ENCODE measurements around the gene CHAF1A.

Gene CHAF1A

DNA sequence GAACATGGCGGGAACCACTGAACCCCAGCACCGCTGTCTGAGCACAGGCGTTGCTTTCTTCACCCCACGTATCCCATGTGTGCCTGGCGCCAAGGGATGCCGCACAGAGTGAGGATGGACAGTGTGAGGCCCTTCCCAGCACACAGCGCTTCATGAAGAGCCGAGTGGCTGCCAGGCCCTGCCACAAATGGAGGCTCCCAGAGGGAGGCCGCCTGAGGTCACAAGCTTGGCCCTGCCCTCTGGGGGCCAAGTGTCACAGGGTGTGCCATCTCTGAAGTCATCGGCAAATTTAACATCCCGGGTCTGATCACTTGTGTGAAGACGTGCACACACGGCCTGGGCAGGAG is 34.7 kb upstream of the CHAF1A start:
- no peak for DNase-seq

DNA sequence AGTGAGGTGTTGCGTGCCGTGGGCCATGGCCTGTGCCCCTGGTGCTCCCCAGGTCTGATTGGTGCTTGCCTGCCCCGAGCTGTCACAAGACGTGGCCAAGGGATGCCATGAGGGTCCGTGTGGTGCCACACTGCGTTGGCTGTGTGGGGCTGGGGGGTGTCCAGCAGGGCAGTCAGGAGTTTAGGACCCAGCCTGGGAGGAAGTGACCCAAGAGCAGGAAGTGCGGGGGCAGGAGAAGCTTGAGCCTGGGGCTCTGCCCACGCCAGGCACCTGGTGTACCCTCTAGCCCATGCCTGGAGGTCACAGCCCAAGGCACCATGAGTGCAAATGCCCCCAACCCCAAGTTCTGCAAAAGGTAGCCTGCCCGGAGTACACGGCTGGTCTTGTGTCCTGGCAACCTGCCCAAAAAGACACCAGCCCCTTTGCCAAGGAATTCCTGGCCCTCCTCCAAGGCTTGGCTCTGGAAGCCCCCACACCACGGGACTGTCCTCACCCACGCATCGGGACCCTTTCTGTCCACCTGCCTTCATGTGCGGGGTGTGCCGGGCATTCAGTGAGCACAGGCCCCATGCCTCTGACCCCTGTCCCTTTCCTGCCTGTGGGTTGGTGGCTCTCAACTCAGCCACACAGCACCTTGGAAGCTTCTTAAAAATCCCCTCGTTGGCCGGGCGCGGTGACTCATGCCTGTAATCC is 34.2 kb upstream of the CHAF1A start:
- DNase-seq, result peak; percentile 62

DNA sequence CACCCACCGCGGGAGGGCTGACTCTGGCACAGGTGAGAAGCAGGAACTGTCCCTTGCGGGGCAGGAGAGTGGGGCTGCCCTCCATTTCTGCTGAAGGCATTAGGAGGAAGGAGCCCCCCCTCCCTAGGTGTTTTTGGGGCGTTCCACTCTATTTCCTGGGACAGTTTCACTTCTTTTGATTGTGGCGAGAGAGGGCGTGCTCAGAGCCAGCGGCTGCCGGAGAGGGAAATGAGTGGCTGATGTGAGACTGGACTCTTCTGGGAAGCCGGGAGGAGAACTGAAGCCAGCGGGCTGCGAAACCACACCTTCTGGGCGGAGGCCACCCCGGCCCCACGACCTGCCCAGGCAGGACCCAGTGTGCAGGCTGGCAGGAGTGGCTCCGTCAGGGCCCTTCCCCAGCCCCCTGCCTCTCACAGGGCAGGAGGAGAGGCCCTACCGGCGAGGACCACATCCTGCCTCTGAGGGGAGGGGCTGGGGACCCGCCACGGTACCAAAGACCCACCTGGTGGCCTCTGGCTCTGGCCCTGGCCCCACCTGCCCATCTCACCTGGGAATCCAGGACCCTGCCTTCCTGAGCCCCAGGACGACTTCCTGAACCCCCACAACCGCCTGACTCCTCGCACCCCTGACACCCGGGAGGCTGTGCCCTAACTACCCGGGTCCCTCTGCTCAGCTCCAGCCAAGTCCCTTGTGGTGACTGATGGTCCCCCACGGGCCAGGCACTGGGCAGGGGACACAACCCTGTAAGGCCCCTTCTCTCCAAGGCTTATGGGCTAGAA is 33.1 kb upstream of the CHAF1A start:
- DNase-seq, result peak; percentile 63

DNA sequence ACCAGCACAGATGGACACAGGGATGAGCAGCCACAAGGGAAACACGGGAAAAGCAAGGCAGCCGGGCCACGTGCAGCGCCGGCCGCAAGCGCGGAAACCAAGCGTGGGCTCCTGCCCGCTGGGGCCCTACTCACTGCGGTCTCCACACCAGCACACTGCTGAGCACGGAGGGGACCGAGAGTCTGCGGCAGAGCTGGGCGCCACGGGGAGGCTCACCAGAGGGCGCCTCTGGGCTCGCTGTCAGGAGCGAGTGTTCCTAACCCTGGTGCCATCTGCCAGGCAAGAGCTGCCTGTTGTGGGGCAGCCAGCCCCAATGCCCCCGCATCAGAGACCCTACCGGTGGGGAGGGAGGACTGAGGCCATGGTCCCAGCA is 32.6 kb upstream of the CHAF1A start:
- DNase-seq, result peak; percentile 71

DNA sequence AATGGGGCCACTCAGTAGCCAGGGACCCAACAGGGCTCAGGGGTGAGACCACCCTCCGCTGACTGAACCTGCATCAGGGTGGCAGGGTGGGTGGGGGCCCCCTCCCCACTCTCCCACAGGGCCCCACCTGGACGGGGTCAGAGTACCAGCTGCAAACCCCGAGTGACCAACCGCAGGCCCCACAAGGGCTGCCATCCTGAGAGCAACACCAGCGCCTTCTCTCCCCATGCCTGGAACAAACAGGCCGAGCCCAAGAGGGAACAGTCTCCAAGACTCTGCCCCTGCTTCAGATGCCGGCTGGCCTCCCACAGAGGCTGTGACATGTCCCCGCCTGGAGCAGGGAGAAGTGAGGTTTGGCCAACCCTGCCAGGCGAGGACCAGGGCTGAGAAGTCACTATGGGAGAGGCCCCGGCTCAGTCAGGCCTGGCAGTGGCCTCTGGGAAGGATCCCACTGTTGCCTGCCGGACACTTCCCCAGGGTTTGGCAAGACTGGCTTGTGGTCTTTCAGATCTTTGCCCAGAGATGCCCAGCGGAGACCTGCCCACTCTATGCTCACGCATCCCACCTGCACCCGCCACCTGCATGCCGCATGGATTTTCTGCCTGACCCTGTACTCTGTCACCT is 31.9 kb upstream of the CHAF1A start:
- DNase-seq, result no peak

DNA sequence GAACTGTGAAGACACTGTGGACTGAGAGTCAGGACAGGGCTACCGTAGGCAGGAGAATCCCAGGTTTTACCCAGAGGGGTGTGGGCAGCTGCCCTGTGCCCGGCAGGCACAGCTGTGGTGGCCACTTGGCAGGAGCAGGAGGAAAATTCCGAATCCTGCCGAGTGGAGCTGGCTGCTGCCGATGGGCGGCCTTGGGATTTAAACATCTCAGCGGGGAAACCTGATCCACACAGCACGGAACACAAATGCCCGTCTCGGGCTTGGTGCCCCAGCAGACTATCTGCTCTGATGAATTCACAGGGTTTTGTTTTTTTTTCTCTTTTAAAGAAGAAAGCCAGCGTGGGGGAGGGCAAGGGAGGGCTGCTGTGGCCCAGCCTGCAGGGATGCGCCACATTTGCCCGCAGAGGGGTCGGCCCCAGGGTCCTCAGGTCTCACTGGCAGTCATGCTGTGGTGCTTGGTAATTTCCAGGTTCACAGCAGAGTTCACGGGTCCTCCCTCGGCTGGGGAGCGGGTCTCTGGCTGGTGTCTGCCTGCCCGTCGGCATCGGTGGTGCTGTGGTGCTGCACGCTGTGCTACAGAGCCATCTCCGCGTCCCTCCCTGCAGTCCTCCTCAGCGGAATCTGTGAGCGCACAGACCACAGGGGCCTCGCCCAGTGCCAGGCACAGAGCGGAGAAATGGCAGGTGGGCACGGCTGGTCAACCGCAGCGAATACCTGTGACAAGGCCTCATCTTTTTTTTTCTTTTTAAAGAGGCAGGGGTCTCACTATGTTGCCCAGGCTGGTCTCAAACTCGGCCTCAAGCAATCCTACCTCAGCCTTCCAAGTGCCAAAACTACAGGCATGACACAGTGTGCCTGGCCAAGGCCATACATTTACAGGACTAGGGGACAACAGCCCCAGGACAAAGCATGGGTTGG is 30.9 kb upstream of the CHAF1A start:
- peak; percentile 80 for DNase-seq

DNA sequence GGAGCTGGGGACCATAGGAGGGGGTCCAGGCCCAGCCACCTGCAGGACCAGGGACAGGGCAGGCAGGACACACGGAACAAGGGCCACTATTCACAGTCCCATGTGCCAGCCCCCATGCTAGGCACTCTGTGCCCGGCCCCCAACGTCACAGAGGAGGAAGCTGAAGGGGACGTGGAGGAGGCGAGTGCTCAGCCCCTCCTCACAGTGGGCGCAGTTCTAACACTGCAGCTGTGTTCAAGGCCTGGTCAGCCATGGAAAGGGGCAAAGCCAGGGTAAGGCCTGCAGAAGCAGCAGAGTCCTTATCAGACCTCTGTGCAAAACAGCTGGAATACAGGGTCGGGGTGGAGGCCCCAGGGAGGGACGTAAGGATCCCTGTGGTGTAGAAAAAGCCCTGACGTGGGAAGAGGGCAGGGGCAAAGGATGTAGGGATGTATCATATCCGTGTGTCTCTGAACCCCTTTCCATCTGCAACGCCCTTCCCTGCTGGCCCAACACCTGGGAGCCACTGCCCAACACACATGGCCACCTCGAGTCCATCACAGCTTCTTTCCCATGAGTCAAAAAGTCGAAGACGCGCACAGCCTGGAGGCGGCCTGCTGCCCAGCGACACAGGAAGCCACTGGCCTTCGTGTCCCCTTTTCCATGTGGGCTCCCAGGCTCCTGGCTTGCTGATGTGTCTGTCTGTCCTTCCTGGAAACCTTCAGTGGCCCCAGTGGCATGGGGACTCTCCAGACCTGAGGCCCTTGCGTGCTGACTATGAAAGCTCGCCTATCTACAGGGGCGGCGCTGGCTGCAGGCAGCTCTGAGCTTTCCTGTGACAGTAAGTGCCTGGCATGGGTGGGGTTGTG is 30.1 kb upstream of the CHAF1A start:
- DNase-seq, result no peak

DNA sequence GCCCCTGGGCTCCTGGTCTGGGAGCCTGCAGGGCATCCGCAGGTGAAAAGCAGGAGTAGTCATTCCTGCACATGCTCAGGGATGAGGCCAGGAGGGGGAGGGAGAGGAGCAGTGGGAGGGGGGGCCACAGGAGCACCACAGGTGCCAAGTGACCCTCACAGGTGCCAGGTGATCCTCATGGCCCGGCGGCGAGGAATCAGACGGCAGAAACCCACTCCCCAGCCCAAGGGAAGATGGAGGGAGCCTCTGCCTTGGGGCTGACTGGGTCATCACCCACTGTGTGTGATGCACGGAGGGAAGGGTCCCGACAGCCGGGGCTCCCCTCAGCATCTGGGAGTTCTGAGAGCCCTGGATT is 29.4 kb upstream of the CHAF1A start:
- no peak for DNase-seq

DNA sequence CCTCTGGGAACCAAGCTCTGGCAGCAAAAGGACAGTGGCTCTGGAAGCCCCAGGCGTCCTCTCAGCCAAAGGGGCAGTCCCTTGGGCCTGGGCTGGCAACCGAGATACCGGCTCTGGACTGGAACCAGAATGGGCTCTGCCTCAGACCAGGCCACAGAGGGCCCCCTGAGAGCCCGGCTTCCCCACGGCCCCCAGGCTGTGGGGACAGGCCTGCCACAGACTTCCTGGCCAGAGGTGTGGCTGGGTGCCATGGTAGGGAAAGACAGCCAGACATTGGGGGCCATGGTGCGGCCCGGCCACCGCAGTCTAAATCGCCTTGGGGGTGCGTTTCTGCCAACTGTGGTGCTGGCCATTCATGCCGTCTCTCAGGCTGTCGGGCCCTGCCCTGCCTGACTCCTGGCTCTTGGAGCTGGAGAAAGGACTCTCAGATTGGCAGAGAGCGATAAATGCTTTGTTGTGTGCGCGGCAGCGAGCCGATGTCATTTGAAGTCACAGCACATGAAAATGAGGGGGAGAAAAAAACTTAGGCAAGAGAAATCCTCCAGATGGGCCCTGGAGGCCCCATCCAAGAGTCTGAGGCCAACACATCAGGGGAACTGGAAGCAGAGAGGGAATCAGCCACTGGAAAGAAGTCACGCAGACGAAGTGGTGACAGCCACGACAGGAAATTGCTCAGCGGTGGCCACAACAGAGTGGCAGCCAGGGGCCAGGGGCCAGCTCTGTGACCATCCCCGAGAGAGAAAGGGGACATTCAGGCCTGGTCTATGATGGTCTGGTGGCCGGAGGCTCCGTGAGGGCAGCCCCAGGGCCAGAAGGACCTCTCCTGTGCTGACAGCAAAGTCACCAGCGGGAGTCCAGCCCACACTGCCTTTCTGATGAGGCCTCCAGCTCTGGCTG is 28.6 kb upstream of the CHAF1A start:
- DNase-seq, result no peak

DNA sequence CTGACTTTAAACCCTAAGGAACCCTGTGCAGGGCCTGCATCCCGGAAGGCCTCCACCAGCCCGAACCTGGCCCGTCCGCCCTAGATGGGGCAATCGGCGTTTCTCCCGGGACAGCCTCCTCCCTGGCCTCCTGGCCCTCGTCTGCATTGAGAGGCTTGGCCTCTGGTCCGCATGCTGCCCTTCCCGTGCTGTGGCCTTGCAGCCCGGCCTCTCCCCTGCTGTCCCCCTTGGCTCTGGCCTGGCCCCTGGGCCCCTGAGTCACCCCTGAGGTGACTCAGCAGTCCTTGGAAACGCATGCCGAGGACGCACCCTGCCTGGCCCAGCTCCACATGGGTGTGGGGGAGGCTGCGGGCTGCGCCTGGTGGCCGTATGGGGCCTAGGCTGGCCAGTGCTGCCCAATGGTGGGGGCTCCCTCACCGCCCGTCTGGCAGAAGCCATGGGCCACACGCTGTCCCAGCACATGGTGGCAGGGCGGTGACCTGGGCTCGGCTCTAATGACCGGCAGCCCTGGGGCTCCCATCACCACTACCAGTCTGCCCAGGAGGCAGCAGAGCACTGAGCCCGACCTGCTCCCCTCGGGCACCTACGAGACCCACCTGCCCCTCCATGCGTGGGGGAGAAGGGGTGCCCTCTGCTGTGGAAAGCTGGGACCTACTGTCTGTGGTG is 27.8 kb upstream of the CHAF1A start:
- DNase-seq, result peak; percentile 66

DNA sequence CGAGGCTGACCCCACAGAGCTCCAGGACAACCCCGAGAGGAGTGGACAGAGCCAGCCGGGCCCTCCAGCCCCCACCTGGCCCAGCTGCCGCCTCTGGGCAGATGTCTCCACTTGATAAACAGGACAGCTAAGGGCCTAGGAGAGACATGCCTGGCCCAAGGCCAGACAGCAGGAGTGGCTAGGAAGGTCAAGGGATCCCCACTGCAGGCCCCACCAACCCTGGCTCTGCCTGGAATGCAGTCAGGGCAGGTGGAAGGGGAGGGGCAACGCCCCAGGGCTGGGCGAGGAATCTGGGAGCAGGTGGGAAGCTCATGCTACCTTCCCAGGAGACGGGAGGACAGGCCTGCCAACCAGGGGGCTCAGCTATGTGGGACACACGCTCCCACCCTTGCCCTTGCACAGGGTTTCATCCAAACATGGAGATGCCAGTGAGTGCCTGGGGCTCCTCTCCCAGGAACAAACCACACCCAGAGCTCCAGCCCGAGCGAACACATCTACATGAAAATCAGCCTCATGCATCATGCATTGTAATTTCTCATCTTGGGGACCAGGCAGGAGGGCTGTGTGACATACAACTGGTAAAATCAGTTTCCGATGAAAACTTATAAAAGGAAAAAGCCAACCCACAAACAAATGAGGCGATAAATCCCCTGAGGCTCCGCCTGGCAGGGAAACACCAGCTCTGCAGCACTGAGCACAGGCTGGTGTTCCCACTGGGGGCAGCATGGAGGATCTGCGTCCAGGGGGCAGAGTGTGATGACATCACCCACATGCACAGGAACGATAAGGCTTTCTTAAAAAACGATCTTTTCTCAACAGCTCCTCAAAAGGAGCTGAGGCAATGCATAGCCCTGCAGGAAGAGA is 27.0 kb upstream of the CHAF1A start:
- DNase-seq, result peak; percentile 71

DNA sequence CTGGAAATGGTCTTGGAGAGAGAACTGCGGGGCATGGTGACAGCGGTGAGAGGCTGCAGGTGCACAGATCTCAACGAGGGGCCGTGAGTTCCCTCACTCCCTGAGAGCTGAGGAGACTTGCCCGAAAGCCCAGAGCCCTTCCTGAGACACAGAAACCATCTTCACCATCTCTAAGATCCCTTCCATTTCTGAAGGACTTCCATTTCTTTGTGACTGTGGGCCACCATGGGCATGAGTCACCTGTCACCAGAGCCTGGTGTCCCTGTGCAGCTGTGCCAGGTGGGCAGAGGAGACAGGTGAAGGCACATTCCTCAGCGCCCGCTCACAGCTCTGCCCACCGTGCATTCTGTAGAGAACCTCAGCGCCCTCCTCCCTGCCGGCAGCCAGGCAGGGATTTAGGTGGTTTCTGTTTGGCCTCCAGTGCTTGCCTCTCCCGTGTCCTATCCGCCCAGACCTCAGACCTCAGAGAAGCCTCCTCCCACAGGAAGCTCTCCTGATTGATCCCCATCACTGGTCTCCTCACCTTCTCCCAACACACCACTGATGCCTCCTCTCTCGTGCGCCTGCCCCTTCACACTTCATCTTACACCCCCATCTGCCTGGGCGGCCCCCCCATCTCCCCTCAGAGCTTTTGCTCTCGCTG is 26.3 kb upstream of the CHAF1A start:
- DNase-seq, result no peak

DNA sequence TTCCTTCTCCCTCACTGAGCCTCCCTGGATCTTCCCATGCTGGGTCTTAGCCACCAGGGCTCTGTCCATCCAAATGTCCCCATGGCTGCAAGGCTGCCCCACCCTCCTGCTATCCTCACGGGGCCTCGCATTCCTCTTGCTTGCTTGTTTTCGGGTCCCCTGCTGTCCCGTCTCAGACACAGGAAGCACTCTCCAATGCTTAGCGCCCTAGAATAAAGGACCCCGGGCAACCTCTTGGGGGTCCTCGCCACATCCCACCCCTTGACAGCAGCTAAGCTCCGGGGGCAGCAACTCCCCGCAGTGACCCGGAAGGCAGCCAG is 25.8 kb upstream of the CHAF1A start:
- DNase-seq, result no peak

DNA sequence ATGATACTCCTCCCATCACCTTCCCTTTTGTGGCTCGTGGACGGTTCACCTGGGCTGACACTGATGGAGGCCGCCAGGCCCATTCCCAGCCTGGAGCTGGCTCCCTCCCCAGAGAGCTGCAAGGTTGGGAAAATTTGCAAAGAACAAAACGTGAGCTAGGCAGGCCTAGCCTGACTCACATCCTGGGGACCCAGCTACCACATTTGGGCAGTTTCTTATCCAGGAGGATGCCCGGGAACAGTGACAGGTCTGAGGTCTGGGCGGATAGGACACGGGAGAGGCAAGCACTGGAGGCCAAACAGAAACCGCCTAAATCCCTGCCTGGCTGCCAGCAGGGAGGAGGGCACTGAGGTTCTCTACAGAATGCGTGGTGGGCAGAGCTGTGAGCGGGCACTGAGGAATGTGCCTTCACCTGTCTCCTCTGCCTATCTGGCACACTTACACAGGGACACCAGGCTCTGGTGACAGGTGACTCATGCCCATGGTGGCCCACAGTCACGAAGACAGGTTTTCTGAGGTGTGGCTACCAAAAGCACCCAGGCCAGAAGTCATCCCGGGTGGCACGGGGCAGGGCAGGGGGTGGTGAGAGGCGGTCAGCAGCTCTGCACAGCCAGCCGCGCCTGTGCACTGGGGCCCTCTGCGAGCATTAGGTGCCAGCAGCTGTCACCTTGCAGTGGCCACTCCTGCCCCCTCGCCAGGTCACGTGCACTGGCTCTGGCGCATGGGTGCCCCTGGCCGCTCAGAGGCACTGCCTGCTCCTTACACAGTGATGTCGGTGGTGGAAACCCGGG is 25.3 kb upstream of the CHAF1A start:
- DNase-seq, result no peak

DNA sequence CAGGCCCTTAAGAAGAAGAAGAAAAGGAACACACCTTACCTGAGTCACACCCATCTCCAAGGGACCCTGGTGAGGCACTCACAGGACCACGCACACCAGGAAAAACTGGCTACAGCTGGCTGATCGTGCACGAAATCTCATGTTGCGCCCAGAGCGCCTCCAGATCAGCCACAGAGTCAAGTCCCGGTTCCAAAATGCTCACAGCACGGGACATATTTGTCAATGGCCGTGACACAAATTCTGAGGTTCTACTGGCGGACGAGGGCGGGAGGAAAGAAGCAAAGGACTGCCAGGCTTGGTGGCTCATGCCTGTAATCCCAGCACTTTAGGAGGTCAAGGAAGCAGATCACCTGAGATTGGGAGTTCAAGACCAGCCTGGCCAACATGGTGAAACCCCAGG is 23.6 kb upstream of the CHAF1A start:
- DNase-seq, result no peak

DNA sequence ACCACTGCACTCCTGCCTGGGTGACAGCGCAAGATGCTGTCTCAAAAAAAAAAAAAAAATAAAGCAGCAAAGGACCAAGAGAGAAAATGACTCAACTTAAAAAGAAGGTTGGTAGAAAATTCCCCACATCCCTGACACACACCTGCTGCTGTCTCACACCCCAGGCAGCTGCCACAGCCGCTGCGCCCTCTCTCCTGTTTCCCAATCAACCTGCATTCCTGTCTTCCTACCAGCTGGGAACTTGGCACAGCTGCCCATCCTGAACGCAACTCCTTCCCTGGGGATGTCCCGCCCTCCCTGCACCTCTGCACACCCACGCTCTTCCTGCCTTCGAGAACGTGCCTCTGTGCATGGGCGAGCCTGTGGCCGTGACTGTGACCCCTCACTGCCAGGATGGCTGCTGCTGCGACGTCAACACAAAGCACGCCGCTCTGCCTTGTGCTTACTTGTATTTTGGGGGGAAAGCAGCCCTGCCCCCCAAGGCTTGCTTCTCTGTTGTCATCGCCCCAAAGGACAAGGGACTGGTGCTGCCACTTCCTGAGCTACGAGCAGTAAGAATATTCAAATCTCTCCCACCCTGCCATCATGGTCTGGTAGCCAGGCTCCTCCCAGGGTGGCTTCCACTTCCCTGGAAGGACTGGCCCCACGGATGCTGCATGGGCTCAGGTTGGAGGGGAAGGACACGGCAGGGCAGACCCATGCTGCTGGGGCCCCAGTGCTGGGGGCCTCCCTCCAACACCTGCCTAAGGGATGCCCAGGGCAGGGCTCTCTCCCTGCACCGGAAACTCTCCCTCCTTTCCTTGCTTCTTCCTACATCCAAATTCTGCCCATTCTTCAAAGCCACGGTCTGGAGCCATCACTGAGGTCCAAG is 22.8 kb upstream of the CHAF1A start:
- peak; percentile 58 for DNase-seq

DNA sequence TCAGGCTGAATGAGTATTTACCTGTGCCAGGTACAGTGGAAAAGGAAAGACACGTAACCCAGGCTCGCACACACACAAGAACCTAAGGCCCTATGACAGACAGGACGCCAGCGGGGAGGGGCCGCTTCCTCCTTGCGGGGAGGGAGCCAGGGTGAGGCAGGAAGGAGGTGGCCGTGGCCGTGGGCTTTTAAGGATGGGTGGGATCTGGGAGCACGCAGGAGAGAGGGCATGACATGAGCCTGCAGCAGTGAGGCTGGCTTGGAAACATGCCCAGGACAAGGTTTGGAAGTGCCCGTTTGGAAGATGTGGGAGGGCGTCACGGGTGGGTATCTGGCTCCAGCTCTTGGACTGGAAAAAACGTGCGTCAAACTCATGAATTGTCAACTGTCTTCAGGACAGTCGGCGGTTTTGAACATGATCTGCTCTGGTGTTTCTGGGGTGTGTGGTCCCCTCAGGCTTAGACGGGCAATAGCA is 22.1 kb upstream of the CHAF1A start:
- peak; percentile 53 for DNase-seq

Measured in femur (tissue), 1 donor.